K562 (cell line): Measurements from ENCODE around the gene ABI2.

Experiments
- CBX5 ChIP-seq: IDR thresholded peaks from 2 replicates; pipeline ENCODE4 v1.6.1; 2014; ENCODE audit warnings: low read depth, borderline replicate concordance
- CTCF ChIP-seq, 3 experiments: IDR thresholded peaks in 2 of 3; conservative IDR thresholded peaks in 1 of 3; 2 replicates each; pipeline ENCODE4 v1.5.1; 2011 to 2012; ENCODE audit warnings: low read length in 3 of 3, mild to moderate bottlenecking in 3 of 3, control low read depth in 2 of 3, improper control_type of control experiment in 1 of 3, inconsistent platforms in 1 of 3, low read depth in 1 of 3, mixed read lengths in 1 of 3, moderate library complexity in 1 of 3; ENCODE audit not compliant: insufficient read depth in 2 of 3
- NFIC ChIP-seq: fragments of 450-650 bp; IDR thresholded peaks from 2 replicates; pipeline ENCODE4 v1.6.1; 2017; ENCODE audit warnings: mild to moderate bottlenecking, inconsistent platforms
- POLR2A ChIP-seq: fragments of 450-650 bp; conservative IDR thresholded peaks from 2 replicates; pipeline ENCODE4 v1.6.1; 2016
- SMC3 ChIP-seq: conservative IDR thresholded peaks from 2 replicates; pipeline ENCODE4 v1.6.1; 2011; ENCODE audit warnings: low read depth, low read length, improper control_type of control experiment; ENCODE audit not compliant: insufficient read depth
- ZNF398 ChIP-seq: fragments of 250-450 bp; sonication (Bioruptor Pico); IDR thresholded peaks from 2 replicates; pipeline ENCODE4 v1.8.0; 2021; ENCODE audit warnings: moderate library complexity, mild to moderate bottlenecking, inconsistent platforms
- ZNF707 ChIP-seq: fragments of 250-450 bp; sonication (Bioruptor Pico); conservative IDR thresholded peaks from 2 replicates; pipeline ENCODE4 v1.8.0; 2022; ENCODE audit warnings: inconsistent platforms, mild to moderate bottlenecking, moderate library complexity
- TF ChIP-seq, protein P1 (sequence below), 2 experiments: fragments of 450-650 bp in 1 of 2; sonication (generic) in 1 of 2; formaldehyde crosslinking in 1 of 2; IDR thresholded peaks; 2 replicates each; pipeline versions ENCODE4 v1.7.1 to v1.9.0; 2016 to 2022; ENCODE audit warnings: inconsistent platforms in 1 of 2, mild to moderate bottlenecking in 1 of 2, missing genetic modification reagents in 1 of 2

DNA sequence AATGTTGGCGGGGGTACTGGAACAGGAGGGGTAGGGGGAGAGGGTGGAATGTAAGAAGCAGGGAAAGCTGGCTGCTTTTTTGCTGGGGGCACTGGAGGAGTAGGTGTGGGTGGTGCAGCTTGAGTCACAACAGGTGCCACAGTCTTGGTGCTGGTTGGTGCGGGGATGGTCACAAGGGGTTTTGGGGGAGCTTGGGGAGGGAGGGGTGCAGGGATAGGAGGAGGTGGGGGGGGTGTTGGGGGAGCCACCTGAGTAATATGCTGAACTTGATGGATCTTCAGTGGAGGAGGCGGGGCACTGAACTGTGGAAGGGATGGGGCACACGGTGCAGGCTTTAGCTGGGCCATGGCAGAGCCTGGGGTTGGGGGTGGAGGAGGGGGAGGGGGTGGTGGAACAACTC is 112.5 kb downstream of the ABI2 start:
- TF ChIP-seq ZNF398 (CRISPR knock-in tag) (no peak), CBX5 (no peak), CTCF (IDR thresholded peaks at IDR 0.05 in 2 of 3, conservative IDR thresholded peaks at IDR 0.05 in 1 of 3; ENCODE audit: insufficient read depth in 2 of 3, low read depth in 1 of 3, low read length in 3 of 3) (no peak), NFIC (no peak), ZNF707 (CRISPR knock-in tag) (no peak), POLR2A (no peak), SMC3 (no peak)
- TF ChIP-seq, protein P1, sequence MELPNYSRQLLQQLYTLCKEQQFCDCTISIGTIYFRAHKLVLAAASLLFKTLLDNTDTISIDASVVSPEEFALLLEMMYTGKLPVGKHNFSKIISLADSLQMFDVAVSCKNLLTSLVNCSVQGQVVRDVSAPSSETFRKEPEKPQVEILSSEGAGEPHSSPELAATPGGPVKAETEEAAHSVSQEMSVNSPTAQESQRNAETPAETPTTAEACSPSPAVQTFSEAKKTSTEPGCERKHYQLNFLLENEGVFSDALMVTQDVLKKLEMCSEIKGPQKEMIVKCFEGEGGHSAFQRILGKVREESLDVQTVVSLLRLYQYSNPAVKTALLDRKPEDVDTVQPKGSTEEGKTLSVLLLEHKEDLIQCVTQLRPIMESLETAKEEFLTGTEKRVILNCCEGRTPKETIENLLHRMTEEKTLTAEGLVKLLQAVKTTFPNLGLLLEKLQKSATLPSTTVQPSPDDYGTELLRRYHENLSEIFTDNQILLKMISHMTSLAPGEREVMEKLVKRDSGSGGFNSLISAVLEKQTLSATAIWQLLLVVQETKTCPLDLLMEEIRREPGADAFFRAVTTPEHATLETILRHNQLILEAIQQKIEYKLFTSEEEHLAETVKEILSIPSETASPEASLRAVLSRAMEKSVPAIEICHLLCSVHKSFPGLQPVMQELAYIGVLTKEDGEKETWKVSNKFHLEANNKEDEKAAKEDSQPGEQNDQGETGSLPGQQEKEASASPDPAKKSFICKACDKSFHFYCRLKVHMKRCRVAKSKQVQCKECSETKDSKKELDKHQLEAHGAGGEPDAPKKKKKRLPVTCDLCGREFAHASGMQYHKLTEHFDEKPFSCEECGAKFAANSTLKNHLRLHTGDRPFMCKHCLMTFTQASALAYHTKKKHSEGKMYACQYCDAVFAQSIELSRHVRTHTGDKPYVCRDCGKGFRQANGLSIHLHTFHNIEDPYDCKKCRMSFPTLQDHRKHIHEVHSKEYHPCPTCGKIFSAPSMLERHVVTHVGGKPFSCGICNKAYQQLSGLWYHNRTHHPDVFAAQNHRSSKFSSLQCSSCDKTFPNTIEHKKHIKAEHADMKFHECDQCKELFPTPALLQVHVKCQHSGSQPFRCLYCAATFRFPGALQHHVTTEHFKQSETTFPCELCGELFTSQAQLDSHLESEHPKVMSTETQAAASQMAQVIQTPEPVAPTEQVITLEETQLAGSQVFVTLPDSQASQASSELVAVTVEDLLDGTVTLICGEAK (IDR thresholded peaks at IDR 0.05) = no peak
- TF ChIP-seq, protein P1 (CRISPR knock-in tag; IDR thresholded peaks at IDR 0.05) = no peak
